Mononuclear cell (primary cell): ENCODE data around the gene ANO2. TPM values are rescaled to one million over a fixed set of nuclear protein-coding genes. Genes with fewer than 3 reads are reported as not detected.
"Not testable (repeated sequence)": the region's sequence is repeated elsewhere in the genome, so short reads cannot be mapped to it uniquely, and the experiment has no call there.

ENCODE experiments used
- H3K27me3 ChIP-seq: 2 replicates; pipeline ENCODE4 v1.6.0; 2011; ENCODE audit warnings: low read length, control low read depth; ENCODE audit not compliant: insufficient read depth
- H3K4me1 ChIP-seq: 2 replicates; pipeline ENCODE4 v1.5.1; 2011; ENCODE audit warnings: mild to moderate bottlenecking, low read length, control low read depth; ENCODE audit not compliant: insufficient read depth
- H3K4me3 ChIP-seq: 2 replicates; pipeline ENCODE4 v1.5.1; 2011; ENCODE audit warnings: mild to moderate bottlenecking, low read length, moderate library complexity
- H3K9me3 ChIP-seq: 2 replicates; pipeline ENCODE4 v1.5.1; 2011; ENCODE audit warnings: low read depth, mild to moderate bottlenecking, control low read depth, low read length
- total RNA-seq: library from RNA; depleted of rRNA; stranded (reverse); fragments of >200 nt; gene quantifications from one replicate; pipeline ENCODE4 v1.2.3, GENCODE V29; 2012

ANO2 gene
- total RNA-seq, 1 donor, result 0.31 TPM

- H3K27me3 ChIP-seq, result no peaks in the 10 kb centered on the region
- H3K4me1 ChIP-seq, result no peaks in the 10 kb centered on the region
- no peak overlapping the region for H3K4me3 ChIP-seq
- no peaks in the 10 kb centered on the region for H3K9me3 ChIP-seq
Observed at GRCh38 chr12:5561846-5562245, 383.2 kb downstream of the ANO2 start.

DNA sequence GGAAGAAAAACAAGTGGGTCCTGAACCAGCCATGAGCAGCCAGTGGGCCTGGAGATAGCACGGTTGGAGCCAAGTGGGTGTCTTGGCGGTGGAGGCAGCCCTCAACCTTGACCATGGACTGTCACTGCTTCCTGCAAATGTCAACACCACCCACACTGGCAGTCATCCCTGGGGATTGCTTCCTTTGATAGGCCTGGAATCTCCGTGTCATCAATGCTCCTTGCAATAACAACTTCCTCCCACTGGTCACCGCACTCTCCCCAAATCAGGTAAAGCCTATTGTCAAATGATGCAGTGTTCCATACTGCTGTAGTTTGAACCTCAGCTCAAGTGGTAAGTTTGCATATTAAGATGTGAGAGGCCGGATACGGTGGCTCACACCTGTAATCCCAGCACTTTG, 384.0 kb downstream of the ANO2 start:
- Histone ChIP-seq H3K4me3 (no peak overlapping the region), H3K9me3 (no peaks in the 10 kb centered on the region), H3K4me1 (no peaks in the 10 kb centered on the region), H3K27me3 (no peaks in the 10 kb centered on the region)

DNA sequence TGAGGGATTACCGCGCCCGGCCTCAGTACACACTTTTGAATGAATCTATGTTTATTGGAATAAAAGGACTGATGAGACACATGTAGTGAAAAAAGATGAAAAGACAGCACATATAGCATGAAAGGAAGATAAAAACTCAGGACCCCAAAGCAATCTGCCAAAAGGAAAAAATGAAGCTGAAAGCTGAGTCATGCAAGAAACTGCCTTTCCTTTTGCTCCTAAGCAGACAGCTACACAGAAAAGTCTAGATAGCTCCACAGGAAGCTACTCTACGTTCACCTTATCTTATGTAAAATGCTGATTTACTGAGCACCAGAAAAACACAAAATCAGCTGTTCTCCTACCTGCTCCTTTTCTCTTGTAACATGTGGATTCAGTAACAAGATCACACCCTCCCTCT, 384.8 kb downstream of the ANO2 start:
- Histone ChIP-seq H3K9me3 (no peaks in the 10 kb centered on the region), H3K4me1 (no peaks in the 10 kb centered on the region), H3K4me3 (no peak overlapping the region), H3K27me3 (no peaks in the 10 kb centered on the region)

DNA sequence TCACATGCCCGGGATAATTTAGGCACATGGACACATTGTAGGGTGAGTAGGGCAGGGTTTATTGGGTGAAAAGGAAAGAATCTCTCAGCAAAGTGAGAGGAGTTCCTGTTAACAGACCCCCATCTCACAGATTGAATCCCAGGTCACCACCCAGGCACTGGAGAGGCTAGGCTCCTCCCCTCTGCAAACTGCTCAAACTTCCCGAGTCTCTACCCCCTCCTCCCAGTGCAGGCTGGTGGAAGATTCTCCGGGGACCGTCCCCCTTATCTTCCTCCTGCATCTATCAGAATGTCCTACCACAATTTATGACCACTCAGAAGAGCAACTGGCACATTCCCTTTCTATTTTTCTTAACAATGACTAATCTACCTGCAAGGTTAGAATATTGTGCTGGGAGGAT, 387.2 kb downstream of the ANO2 start:
- no peak overlapping the region for H3K4me3 ChIP-seq
- no peaks in the 10 kb centered on the region for H3K9me3 ChIP-seq
- H3K27me3 ChIP-seq, result no peaks in the 10 kb centered on the region
- H3K4me1 ChIP-seq, result no peaks in the 10 kb centered on the region

GRCh38 chr12:5556946-5557673, 387.9 kb downstream of the ANO2 start:
- no peak overlapping the region for H3K4me3 ChIP-seq
- no peaks in the 10 kb centered on the region for H3K9me3 ChIP-seq
- no peaks in the 10 kb centered on the region for H3K27me3 ChIP-seq
- no peaks in the 10 kb centered on the region for H3K4me1 ChIP-seq

DNA sequence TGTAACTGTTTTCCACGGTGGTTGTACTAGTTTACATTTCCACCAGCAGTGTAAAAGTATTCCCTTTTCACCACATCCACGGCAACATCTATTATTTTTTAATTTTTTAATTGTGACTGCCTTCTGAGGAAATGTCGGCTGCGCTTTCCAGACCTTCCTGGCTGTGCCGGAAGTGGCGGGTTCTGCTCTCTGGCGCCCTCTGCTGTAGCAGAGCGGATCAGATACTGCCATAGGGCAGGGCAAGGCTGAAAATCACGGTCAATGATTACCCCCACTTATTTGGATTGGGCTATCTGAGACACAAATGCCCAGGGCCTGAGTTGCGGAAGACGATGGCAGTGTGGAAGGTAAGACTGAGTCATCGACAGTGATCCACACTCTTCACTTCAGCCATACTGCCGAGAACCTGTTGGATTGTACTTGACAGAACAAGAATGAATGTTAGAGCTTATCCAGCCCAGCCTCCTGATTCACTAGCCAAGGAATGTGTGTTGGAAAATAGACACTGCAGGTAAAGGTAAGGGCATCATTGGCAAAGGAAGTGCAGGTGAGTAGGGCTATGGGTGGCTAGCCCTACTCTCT, 388.9 kb downstream of the ANO2 start:
- H3K4me3 ChIP-seq, result no peak overlapping the region
- H3K4me1 ChIP-seq, result no peaks in the 10 kb centered on the region
- no peaks in the 10 kb centered on the region for H3K27me3 ChIP-seq
- no peaks in the 10 kb centered on the region for H3K9me3 ChIP-seq

GRCh38 chr12:5554711-5555110, 390.3 kb downstream of the ANO2 start:
- no peaks in the 10 kb centered on the region for H3K27me3 ChIP-seq
- no peaks in the 10 kb centered on the region for H3K9me3 ChIP-seq
- no peaks in the 10 kb centered on the region for H3K4me1 ChIP-seq

GRCh38 chr12:5549011-5549410, 396.0 kb downstream of the ANO2 start:
- H3K27me3 ChIP-seq, result peaks cover 3% of the 10 kb centered on the region
- H3K9me3 ChIP-seq, result peaks cover 4% of the 10 kb centered on the region
- no peak overlapping the region for H3K4me3 ChIP-seq
- H3K4me1 ChIP-seq, result no peaks in the 10 kb centered on the region

More at GRCh38 chr12:5554711-5555110, 390.3 kb downstream of the ANO2 start:
- H3K4me3 ChIP-seq, result no peak overlapping the region

DNA sequence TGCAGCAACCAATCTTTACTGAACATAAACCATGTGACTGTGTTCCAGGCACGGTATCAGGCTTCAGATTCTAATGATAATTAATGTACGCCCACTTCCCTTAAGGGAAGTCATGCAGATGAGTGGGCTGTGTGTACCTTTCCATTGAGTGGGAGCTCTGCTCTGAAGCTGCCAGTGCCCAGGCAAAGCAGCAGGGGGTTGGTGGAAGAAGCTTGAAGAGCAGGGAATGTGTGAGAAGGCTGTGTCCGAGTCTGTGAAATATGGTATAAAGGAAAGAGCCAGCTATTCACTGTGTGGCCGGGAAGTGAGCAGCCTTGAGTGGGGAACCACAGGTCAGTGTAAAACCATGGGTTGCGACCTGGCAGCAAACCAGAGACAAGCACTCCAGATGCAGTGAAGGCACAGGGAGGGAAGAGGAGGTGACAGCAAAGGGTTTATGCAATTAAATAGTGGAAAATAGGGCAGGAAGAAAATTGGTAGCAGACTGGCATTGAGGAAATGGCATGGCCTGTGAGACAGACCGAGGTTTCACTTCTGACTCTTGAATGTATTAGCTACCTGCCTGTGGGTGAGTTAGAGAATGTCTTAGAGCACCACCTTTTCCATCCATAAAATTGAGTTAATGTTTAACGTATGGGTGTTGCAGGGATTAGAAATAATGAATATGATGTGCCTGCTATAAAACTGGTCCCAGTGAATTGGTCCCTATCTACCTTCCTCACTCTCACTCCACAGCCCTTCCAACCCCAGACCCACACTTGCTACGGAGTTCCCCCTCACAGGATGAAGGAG, 396.7 kb downstream of the ANO2 start:
- peaks cover 10% of the 10 kb centered on the region for H3K9me3 ChIP-seq
- H3K27me3 ChIP-seq, result peaks cover 3% of the 10 kb centered on the region
- no peak overlapping the region for H3K4me3 ChIP-seq
- no peaks in the 10 kb centered on the region for H3K4me1 ChIP-seq

GRCh38 chr12:5546616-5547015, 398.4 kb downstream of the ANO2 start:
- H3K4me1 ChIP-seq, result no peaks in the 10 kb centered on the region
- peaks cover 10% of the 10 kb centered on the region for H3K9me3 ChIP-seq
- peaks cover 3% of the 10 kb centered on the region for H3K27me3 ChIP-seq
- no peak overlapping the region for H3K4me3 ChIP-seq

GRCh38 chr12:5537771-5538170, 407.3 kb downstream of the ANO2 start:
- Histone ChIP-seq H3K4me1 (no peaks in the 10 kb centered on the region), H3K27me3 (no peaks in the 10 kb centered on the region), H3K9me3 (no peaks in the 10 kb centered on the region), H3K4me3 (no peak overlapping the region)

GRCh38 chr12:5537026-5537615, 407.9 kb downstream of the ANO2 start:
- not testable (repeated sequence) for H3K9me3 ChIP-seq, H3K4me1 ChIP-seq, H3K27me3 ChIP-seq, H3K4me3 ChIP-seq

DNA sequence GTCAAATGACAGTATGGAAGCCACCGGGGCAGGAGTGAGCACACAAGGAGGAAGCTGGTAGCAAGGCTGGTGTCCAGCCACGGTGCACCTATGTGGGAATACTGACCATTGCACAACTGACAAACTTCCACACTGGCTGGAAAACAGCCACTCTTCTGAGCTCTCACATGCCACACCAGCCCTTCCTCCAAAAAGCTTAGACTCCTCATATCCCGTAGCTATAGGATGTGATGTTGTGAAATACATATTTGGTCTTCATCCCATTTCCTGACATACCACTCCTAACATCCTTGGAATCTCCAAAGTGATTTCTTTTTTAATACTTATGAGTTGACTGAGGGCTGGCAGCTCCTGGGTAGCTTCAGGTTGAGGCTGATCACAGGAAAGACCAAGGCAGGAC, 409.5 kb downstream of the ANO2 start:
- H3K4me3 ChIP-seq, result no peak overlapping the region
- H3K4me1 ChIP-seq, result no peaks in the 10 kb centered on the region
- H3K27me3 ChIP-seq, result peaks cover 2% of the 10 kb centered on the region
- no peaks in the 10 kb centered on the region for H3K9me3 ChIP-seq

- H3K9me3 ChIP-seq, result no peaks in the 10 kb centered on the region
- H3K4me3 ChIP-seq, result no peak overlapping the region
- peaks cover 2% of the 10 kb centered on the region for H3K27me3 ChIP-seq
- no peaks in the 10 kb centered on the region for H3K4me1 ChIP-seq
Observed at GRCh38 chr12:5534426-5535199, 410.4 kb downstream of the ANO2 start.

DNA sequence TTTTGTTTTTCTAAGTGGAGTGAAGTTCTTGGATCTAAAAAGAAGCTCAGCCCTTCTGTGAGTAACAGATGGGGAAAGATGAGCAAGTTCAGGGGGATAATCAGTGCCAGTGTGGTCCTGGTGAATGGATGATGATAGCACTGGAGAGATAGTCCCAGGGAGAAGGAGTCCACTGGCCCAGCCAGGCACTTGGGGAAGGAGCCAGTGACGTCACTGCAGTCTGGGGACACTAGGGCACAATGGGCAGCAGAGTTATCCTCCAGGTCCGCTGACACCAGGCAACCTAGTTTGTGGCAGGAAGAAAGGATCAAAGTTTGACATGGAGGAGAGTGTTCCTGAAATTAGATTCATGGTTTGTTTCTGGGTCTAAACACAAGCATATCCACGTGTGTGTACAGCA, 411.7 kb downstream of the ANO2 start:
- Histone ChIP-seq H3K9me3 (no peaks in the 10 kb centered on the region), H3K4me1 (no peaks in the 10 kb centered on the region), H3K4me3 (no peak overlapping the region), H3K27me3 (peaks cover 2% of the 10 kb centered on the region)
